NCI-H1436 (cell line): Measurements from ENCODE around the gene CRIP1.

Source experiments
- DNase-seq: peaks from one replicate; lab custom pipeline; 2025; lab: John Stamatoyannopoulos, UW

CRIP1 gene

DNA sequence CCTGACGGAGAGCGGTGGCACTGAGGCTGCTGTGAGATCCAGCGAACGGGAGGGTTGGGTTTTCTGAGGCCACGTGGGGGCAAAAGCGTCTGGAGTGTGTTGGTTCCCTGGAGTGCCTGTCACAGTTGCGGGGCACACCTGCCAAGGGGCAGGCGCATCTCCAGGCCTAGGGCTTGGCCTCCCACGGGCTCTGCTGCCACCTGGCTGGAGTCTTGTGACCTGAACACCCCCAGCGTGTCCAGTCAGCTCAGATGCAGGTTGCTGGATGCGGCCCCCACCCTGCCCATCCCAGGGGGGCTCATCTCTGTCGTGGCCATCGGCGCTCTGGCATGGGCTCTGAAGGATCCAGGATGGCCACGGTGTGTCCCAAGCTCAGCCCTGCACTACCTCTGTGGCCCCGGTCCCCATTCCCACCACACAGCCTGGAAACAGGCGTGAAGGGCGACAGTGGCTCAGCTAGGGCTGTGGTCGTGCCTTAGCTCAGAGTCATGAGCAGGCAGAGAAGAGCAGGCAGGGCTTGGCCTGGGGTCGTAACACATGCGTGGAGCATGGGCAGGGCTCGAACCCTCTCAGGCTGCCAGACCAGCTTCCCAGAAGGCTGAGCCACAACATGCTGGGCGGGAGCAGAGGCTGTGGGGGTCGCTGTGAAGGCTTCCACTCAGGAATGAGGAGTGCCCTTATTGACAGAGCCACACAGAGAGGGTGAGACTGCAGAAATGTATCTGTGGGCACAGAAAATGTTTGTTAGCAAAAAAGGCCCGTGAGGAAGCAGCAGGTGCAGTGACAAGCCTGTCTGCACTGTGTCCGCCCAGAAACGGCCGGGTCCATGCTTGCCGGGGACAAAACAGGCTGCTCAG is 35.6 kb upstream of the CRIP1 start:
- no peak for DNase-seq

DNA sequence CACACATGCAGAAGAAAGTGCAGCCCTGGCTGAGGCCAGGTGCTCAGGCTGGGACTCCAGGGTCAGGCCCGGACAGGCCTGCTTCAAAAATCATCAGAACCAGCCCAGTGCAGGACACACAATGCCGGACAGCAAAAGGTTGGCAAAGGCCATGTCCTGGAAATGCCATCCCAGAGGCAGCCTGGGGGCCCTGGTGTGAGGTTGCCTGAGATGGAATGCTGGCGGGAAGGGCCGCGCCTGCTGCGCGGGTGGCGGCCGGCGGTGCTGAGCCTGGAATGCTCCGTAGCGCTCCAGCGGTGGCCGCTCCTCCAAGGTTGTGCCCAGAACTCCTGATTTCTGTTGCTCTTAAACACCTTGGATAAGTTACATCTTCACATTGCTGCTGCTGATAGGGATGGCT is 33.7 kb upstream of the CRIP1 start:
- no peak for DNase-seq

DNA sequence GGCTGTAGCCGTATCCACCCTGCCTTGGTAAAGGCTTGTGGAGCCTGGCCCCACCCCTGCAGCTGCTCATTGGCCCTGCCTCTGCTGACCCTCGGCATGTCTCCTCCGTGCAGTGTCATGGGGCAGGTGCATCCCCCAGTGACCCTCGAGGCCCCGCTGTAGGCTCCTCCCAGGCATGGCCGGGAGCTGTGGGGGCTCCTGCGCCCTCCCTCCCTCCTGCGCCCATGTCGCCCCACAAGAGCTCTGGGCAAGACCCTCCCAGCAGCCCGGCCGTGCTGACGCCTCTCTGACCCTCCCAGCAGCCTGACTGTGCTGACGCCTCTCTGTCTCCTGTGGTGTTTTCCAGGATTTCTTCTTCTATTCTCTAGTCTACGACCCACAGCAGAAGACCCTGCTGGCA is 32.8 kb upstream of the CRIP1 start:
- DNase-seq, result no peak

DNA sequence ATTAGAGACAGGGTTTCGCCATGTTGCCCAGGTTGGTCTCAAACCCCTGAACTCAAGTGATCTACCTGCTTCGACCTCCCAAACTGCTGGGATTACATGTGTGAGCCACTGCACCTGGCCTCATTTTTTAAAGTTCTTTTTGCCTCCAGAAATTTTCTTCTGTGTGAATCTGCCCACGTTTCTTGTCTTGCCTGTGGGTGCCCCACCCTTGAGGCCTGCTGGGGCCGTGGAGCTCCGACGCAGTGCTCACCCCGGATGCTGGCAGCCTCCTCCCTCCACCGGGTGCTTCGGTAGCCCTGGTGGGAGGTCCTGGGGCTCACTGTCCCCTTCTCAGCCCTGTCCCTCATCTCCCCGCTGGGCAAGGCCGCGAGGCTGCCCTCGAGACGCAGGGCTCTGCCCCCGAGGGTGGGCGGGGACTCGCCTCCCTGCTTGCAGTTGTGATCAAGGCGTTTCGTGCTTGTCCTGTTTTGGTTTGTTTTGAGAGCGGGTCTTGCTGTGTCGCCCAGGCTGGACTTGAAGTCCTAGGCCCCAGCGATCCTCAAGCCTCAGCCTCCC is 31.5 kb upstream of the CRIP1 start:
- no peak for DNase-seq

DNA sequence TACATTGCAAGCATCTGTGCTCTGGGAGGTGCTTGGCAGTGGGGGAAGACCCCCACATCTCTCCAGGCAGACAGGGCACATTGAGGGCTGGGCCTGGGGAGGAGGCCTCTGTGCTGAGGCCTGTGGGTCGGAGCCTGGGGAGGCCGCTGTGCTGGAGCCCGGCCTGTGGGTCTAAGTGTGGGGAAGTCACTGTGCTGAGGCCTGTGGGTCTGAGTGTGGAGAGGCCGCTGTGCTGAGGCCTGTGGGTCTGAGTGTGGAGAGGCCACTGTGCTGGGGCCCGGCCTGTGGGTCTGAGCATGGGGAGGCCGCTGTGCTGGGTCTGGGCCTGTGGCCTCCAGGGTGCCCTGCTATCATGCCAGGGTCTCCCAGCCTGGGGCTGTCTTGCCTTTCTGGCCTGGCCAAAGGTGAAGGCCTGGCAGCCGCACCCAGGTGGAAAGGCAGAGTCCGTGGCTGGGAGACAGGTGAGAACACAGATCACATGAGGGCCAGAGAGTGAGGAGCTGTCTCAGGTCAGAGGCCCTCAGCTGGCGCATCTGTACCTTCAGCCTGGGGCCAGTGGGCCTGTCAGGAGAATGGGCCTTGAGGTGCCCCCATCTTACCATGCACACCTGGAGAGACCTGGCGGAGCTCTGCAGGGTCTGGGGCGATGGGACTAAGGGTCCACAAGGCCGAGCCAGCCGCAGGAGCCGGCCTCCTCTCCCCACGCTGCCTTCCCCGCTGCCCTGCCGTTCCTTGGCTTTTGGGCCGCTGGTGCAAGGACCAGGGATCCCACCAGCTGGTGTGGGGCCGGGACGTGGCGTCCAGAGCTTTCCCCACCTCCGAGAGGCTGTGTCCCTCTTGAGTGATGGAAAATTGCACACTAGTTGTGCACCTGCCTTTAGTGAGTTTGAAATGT is 30.7 kb upstream of the CRIP1 start:
- DNase-seq, result no peak

DNA sequence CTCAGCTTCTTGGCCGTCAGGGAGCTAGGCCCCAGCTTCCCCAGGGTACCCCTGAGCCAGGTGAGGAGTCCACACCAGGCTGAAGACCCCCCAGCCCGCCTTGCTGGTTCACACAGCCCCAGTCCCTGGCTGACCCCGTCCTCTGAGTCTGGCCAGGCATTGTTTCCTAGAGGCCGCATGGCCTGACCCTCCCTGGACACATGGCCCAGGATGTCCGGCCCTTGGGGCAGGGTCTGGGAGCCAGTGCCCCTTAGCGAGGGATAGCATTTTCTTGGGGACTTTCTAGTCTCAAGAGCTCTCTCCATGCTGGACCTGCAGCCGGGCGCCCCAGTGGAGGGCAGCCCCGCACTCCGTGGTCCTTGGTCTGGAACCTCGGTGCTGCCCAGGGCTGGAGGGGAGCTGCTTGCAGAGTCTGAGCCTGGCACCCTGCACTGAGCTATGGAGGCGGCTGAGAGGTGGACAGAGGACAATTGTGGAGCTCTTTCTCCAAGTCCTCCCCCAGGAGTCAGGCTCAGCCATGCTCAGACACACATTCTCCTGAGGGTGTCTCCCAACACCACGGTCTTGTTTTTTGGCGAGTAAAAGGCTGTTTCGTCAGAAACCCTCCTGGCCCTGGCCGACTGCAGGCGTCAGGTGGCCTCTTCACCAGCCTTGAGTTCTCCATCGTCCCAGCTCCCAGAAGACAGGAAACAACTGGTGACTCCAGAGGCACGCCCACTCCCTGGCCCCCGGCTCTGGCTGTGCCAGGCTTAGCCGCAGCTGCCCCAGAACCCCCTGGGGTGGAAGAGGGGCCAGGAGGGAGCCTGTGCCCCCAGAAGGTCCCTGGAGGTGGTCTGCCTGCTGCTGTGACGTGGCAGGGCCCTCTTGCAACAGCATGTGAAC is 29.7 kb upstream of the CRIP1 start:
- no peak for DNase-seq

DNA sequence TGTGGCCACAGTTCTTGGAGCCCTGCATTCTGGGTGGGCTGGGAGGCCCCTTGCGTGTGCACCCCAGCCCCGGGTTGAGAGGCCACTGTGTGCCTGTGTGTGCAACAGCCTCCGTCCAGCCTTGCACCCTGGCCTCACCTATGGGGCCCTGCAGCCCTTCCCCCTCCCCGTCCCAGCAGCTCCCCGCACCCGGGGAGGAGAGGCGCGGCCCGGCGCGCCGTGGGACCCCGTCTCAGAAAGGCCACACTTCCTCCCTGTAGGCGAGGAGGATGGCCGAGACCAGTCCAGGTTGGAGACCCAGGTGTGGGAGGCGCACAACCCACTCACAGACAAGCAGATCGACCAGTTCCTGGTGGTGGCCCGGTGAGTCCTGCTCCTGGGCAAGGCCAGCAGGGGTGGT is 28.7 kb upstream of the CRIP1 start:
- no peak for DNase-seq

DNA sequence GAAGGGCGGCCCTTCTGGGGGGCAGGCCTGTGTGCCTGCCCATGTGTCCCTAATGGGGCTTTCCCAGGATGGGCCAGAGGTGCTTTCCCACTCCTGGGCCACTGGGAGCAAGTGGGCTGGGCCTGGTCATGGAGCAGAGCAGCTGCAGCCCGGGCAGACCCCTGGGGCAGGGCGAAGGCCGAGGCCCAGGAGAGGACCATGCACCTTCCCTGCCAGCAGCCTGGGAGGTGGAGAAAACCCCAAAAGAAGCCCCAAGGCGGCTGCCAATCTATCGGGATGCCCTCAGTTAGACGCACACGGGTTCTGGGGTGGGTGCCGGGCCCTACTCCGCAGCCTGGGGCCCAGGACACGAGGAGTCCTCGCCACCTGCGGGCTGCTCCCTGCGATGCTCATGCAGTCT is 28.1 kb upstream of the CRIP1 start:
- no peak for DNase-seq

DNA sequence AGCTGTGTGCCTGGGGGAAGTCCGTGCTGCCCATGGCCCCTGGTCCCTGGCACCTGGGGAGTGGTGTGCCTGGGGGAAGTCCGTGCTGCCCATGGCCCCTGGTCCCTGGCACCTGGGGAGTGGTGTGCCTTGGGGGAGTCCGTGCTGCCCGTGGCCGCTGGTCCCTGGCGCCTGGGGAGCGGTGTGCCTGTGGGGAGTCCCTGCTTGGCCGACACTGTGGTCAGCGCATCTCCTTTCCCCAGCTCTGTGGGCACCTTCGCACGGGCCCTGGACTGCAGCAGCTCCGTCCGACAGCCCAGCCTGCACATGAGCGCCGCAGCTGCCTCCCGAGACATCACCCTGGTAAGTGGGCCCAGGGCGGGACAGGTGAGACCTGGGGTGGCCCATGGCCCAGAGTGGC is 26.6 kb upstream of the CRIP1 start:
- no peak for DNase-seq

DNA sequence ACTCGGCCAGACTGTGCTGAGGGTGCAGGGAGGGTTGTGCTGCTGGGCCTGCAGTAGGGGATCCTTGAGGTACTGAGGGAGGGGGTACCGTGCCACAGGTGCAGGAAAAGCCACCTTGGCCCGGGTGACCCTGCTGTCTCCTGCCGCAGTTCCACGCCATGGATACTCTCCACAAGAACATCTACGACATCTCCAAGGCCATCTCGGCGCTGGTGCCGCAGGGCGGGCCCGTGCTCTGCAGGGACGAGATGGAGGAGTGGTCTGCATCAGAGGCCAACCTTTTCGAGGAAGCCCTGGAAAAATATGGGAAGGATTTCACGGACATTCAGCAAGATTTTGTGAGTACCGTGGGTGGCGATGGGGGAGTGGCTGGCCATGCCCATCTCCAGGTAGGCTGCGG is 26.1 kb upstream of the CRIP1 start:
- no peak for DNase-seq

DNA sequence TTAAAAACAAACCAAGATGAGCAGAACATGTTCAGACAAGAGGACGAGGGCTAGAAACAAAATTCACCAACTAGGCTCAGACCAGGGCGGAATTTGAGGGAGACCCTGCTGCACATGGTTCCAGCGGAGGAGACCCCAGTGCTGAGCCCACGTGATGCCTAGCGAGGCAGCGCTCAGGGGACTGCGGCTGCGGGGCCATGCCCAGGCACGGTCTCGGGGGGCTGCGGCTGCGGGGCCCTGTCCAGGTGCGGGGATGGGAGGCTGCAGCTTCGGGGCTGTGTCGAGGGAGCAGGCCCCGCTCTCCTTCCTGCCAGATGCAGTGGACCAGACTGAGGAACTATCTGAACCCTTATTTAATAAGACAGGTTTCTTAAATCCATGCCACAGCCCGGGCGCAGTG is 24.8 kb upstream of the CRIP1 start:
- no peak for DNase-seq

DNA sequence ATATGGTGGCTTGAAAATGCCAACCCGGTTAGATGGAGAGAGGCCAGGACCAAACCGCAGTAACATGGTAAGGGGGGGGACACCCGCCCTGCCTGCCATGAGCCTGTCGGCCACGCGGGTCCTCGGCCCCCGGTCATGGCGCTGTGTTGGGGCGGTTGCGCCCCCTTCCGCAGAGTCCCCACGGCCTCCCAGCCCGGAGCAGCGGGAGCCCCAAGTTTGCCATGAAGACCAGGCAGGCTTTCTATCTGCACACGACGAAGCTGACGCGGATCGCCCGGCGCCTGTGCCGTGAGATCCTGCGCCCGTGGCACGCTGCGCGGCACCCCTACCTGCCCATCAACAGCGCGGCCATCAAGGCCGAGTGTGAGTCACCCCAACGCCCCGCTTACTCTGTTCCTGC is 22.2 kb upstream of the CRIP1 start:
- no peak for DNase-seq

DNA sequence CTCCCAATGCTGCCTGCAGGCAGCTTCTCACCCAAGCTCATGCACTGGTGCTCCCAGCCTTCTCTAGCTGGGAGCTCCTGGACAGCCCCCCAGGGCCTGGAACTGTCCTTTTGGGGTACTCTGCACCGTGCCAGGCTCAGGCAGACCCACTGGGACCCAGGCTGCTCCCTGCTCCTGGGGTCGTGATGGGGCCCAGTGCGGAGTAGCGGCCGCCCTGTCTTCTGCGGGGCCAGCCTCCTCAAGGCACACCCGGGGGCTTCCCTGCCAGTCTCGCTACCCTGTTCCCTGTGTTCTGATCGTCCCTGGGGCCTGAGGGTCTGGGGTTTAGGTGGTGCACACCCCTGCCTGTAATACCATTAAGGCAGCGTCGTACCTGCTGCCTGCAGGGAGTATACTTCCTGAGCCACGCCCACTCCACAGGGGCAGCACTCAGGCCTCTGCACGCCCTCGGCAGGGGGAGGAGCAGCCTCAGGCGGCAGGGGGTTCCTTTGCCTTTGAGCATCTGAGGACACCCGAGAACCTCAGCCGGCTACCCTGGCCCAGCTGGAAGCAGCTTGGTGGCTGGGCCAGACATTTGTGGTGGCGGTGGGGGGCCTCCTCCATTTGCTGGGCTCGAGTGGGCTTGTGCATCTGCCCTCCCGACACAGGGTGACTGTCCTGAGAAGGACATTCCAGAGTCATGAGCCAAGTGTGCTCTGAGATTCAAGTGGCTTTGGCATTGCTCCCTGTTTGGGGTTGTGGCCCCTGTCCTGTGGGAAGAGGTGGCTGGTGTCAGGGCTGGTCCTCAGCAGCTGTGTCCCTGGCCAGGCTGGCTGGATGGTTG is 21.3 kb upstream of the CRIP1 start:
- DNase-seq, result no peak

DNA sequence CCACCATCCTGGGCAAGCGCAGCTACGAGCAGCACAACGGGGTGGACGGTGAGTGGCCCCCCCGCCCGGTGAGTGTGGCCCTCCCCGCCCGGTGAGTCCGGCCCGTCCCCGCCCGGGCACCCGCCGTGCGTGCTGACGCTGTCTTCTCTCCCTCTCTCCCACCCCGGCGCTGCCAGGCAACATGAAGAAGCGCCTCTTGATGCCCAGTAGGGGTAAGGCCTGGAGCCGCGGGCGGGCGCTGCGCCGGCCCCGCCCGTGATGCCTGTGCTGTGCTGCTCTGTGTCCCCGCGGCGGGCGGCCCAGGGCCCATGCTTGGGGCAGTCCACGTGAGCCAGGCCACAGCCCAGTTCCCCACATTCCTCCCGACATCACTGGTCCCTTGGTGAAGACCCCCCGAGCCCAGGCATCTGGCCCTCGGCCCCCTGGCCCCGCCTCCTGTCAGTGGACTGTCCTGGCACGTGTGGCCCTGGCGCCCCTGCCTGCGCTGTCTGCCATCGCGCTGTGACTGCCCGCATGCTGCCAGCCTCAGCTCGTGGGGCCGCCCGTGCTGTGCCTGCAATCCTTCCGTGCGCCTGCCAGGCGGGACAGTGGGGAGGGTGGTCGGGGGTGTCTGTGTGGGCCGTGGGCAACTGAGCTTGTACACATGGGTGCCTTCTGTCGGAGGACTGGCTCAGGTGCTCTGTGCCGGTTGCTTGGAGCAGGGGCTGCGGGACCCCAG is 20.0 kb upstream of the CRIP1 start:
- DNase-seq, result no peak

DNA sequence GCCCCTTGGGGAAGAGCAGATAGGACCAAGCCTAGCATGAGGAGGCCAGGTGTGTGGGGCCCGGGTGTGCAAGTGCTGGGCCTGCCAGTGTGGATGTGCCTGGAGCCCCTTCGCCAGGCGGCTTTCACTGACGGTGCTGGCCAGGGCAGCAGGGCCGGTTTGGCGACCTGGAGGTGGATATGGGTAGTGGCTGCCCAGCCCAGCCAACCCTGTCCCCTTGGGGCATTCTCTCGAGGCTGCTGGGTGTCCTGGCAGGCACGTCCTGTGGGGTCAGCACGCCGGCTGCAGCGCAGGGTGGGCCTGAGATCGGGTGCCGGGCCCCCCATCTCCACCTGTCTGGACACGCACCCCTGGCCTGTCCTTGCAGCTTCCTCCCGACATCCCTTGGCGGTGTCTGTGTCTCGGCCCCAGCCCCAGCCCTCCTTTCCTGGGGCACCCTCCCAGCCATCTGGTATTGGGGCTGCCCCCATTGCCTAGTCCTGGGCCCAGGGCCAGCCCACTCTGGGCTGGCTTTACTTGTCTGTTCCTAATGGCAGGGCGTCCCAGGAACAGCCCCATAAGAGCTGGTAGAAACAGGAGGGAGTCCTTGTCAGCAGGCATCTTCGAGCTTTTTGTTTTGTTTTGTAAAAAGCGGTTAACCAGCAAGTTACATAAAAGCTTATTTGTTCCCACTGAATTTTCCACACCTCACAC is 19.3 kb upstream of the CRIP1 start:
- no peak for DNase-seq

DNA sequence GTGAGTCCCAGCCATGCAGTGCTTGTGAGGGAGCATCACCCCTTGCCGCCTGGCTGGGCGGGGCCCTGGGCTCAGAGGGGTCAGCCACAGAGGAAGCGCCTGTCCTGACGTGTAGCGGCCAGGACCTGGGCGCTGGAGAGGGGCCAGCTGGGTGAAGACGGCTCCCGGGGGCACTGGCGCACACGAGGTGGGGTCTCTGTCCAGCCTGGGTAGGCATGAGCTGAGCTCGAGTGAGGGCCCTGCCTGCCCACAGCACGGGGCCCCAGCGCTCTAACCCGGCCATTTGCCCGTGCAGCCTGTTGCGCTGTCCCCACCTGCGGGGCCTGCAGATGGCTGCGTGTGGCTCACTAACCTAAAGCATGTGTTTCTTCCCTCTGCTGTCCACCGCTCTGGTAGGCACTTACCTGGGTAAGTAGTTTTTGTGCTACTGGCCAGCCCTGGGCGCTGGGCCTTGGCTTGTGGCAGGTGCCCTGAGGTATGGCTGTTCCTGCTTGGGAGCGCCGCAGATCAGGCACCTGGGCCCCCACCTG is 18.7 kb upstream of the CRIP1 start:
- DNase-seq, result no peak

DNA sequence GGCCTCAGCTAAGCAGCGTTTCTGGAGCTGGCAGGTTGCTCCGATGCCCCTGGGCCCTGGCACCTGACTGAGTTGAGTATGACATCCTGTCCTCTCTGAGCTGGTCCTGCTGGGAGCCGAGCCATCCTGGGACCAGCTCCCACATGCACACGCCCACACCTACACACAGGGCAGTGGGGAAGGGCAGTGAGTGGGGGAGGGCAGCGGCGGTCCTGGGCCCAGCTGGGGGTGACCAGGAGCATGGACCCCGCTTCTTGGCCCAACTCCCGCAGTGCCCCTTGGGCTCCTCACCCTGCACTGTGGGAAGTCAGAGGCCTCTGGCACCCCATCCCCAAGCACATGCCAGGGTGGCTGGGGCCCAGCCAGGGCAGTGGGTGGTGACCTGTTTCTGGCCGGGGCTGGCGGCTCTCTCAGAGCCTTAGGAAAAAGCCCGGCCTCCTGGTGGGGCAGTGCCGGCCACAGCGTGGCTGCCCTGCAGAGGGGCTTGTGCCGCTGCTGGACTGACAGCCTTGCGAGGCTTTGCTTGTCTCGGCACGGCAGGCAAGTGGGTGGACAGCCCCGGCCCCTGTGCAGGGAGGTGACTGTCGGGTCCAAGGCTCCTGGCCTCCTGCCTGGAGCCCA is 18.0 kb upstream of the CRIP1 start:
- DNase-seq, result no peak

DNA sequence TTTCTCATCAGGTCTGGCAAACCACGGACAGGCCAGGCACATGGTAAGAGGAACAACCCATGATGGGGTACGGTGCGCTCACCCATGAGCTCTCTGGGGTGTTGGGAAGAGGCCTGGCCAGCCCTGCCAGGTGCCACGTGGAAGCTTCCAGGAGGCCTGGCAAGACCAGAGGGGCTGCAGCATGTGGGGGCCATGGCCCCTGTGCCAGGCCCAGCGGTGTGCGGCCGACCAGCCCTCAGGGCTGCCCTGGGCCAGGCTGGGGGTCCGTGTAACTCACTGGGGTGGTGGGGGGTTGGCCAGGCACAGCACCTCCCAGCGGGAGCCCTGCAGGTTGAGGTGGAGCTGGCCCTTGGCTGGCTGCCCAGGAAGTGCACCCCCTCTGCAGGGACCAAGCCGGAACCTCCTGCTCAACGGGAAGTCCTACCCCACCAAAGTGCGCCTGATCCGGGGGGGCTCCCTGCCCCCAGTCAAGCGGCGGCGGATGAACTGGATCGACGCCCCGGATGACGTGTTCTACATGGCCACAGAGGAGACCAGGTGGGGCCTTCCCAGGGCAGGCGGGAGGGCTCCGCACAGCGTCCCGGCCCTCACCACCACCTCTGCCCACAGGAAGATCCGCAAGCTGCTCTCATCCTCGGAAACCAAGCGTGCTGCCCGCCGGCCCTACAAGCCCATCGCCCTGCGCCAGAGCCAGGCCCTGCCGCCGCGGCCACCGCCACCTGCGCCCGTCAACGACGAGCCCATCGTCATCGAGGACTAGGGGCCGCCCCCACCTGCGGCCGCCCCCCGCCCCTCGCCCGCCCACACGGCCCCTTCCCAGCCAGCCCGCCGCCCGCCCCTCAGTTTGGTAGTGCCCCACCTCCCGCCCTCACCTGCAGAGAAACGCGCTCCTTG is 17.0 kb upstream of the CRIP1 start:
- no peak for DNase-seq
